Right renal cortex interstitium (tissue), 3 donors: ENCODE results near the gene CEP164. TPM values are rescaled to one million over a fixed set of nuclear protein-coding genes. Genes with fewer than 3 reads are reported as not detected.
"Not testable (repeated sequence)": the region's sequence is repeated elsewhere in the genome, so short reads cannot be mapped to it uniquely, and the experiment has no call there.

Experiments
- DNase-seq, 3 donors: peaks; one replicate each; pipeline ENCODE4 v3.0.0-alpha.2; 2013; ENCODE audit warnings: low read depth in 3 of 3, low spot score in 2 of 3
- polyA plus RNA-seq, 3 donors: library from polyadenylated mRNA; unstranded; fragments of 120-200 nt; gene quantifications; one replicate each; pipeline ENCODE4 v1.2.1, GENCODE V29; 2013; ENCODE audit not compliant: insufficient read length in 3 of 3

Gene CEP164
- polyA plus RNA-seq, 3 donors, result 19.6 to 22.9 (median 22.1) TPM

DNA sequence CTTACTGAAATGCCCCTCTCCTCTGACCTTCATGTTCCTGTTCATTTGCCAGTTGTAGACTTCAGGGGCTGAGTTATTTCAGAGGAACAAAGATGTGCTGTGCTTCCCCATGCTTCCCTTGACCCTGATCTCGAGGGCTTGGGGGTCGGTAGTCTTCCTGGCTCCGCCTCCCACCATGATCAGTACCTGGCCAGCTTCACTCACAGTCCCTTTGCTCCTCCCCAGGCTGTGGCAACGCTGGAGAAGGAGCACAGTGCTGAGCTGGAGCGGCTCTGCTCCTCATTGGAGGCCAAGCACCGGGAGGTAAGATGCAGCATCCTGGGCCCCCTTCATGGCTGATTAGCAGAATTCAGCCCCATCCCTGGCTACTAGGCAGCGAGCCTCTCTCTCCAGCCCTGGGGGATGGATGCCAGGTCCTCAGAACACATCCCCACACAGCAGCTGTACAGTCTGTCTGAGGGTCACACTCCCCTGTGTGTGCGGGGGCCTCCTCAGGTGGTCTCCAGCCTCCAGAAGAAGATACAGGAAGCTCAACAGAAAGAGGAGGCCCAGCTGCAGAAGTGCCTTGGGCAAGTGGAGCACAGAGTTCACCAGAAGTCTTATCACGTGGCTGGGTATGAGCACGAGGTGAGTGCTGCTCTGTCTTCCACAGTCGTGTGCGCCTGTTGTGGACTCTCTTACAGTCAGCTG lies 64.5 kb downstream of the CEP164 start:
- DNase-seq, result no peak

DNA sequence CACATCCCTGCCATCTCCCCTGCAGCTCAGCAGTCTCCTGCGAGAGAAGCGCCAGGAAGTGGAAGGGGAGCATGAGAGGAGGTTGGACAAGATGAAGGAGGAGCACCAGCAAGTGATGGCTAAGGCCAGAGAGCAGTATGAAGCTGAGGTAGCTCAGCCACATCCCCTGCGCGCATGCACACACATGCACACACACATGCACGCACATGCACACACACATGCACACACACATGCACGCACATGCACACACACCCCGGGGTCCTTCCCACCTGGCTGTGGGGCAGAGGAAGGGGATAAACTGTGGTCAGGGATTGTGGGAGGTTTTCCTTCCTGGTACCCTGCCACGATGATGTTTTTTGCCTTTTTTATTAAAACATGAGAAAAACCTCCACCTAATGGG lies 65.3 kb downstream of the CEP164 start:
- DNase-seq, result no peak

DNA sequence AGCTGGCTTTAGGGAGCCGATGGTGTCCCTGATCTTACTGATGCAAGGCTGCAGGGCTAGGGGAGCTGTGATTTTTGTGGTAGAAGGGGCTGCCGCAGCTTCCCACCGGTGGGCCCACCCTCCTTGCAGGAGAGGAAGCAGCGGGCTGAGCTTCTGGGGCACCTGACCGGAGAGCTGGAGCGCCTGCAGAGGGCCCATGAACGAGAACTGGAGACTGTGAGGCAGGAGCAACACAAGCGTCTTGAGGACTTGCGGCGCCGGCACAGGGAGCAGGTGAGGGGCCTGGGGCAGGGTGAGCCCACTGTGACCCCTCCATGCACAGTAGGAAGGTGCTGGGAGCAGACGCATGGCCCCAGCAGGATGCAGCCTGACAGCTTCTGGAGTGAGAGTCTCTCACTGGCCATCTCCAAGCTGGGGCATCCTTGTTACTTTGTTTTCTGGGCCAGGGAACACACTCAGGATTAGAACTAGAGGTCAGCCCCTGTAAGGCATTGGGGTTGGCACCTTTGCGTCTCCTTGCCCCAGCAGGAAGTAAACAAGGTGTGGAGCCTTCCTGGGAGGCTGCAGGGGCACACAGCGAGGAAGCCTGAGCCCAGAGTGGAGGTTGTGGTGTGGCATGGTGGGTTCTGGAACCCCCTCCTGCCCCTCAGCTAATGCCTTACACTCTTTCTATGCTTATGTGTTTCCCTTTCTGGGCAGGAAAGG lies 66.7 kb downstream of the CEP164 start:
- DNase-seq, result no peak

DNA sequence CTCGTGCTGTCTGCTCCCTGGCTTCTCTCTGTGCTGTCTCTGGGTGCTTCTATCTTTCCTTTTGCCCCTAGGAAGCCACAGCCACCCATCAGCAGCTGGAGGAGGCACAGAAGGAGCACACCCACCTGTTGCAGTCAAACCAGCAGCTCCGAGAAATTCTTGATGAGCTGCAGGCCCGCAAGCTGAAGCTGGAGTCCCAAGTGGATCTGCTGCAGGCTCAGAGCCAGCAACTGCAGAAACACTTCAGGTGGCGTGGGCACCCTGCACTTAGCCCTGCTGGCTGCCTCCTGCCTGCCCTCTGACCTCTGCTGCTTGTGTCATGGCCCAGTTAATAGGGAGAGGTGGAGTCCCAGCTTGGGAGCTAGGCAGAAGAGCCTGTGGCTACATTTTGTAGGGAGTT lies 67.8 kb downstream of the CEP164 start:
- no peak for DNase-seq

- no peak for DNase-seq
Measured at GRCh38 chr11:117396970-117397369, 69.3 kb downstream of the CEP164 start.

- not testable (repeated sequence) for DNase-seq
Measured at GRCh38 chr11:117398618-117399017, 71.0 kb downstream of the CEP164 start.

DNA sequence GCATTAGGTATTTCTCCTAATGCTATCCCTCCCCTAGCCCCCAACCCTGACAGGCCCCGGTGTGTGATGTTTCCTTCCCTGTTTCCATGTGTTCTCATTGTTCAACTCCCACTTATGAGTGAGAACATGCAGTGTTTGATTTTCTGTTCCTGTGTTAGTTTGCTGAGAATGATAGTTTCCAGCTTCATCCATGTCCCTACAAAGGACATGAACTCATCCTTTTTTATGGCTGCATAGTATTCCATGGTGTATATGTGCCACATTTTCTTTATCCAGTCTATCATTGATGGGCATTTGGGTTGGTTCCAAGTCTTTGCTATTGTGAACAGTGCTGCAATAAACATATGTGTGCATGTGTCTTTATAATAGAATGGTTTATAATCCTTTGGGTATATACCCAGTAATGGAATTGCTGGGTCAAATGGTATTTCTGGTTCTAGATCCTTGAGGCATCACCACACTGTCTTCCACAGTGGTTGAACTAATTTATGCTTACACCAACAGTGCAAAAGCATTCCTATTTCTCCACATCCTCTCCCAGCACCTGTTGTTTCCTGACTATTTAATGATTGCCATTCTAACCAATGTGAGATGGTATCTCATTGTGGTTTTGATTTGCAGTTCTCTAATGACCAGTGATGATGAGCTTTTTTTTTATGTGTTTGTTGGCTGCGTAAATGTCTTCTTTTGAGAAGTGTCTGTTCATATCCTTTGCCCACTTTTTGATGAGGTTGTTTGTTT lies 71.6 kb downstream of the CEP164 start:
- not testable (repeated sequence) for DNase-seq

- DNase-seq, result not testable (repeated sequence)
Measured at GRCh38 chr11:117405898-117406297, 78.2 kb downstream of the CEP164 start.

- DNase-seq, result no peak
Measured at GRCh38 chr11:117407016-117407415, 79.4 kb downstream of the CEP164 start.

DNA sequence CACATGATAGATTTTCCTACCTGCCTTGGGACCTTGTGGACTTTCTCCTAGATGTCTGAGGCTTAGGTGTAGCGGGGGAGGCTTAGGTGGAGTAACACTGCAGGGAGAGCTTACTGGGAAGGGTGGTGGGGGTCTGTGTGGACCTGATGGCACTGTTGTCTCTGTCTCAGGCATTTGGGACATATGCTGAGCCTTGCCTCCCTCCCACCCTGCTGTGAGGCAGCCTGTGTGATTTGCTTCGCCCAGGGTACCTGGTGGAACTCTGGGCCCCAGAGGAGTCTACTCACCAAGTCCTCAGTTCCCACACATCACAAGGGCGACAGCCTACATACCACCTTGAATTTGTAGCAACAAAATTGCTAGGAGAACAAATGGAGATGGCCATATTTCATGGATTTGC lies 80.7 kb downstream of the CEP164 start:
- no peak for DNase-seq

DNA sequence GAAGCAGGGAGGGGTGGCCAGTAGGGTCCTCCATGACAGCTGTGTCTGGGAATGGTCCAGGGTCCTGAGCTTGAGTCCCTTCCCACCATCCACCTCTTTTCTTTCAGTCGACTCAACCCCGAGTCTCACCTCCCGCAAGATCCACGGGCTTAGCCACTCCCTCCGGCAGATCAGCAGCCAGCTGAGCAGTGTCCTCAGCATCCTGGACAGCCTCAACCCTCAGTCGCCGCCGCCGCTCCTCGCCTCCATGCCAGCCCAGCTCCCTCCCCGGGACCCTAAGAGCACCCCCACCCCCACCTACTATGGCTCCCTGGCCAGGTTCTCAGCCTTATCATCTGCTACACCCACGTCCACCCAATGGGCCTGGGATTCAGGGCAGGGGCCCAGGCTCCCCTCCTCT lies 81.9 kb downstream of the CEP164 start:
- no peak for DNase-seq

GRCh38 chr11:117410238-117410637 lies 82.6 kb downstream of the CEP164 start:
- no peak for DNase-seq

GRCh38 chr11:117410861-117411710 lies 83.4 kb downstream of the CEP164 start:
- no peak for DNase-seq

GRCh38 chr11:117411736-117412135 lies 84.1 kb downstream of the CEP164 start:
- no peak for DNase-seq

- DNase-seq, result no peak
Measured at GRCh38 chr11:117412176-117412575, 84.5 kb downstream of the CEP164 start.

GRCh38 chr11:117412653-117413275 lies 85.1 kb downstream of the CEP164 start:
- DNase-seq, result no peak

- no peak for DNase-seq
Measured at GRCh38 chr11:117413616-117414015, 86.0 kb downstream of the CEP164 start.

GRCh38 chr11:117414724-117415123 lies 87.1 kb downstream of the CEP164 start:
- no peak for DNase-seq

GRCh38 chr11:117415358-117415896 lies 87.8 kb downstream of the CEP164 start:
- no peak for DNase-seq

DNA sequence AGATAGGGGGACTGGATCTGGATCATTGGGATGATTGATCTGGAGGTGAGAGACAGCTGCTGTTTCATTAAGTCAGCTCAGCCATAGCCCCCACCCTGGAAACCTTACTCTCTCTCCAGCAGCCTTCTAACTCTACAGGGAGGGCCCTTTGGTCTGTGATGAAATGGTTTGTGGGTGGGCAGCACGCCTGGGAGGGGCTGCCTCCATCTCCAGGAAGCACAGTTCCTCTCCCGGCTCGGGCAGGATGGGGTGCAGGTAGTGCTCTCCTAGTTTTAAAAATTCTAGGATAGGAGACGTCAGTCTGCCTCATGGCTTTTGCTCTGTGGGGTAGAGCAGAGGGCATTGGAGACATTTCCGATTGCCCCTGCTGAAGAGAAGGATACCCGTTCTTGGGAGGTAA lies 89.7 kb downstream of the CEP164 start:
- DNase-seq, result no peak
